Panc1 (cell line): Measurements from ENCODE around the gene TPCN1.

Experiments used
- POLR2AphosphoS5 ChIP-seq: IDR thresholded peaks from 2 replicates; pipeline ENCODE4 v1.6.1; 2012; ENCODE audit warnings: mild to moderate bottlenecking, low read depth, low read length, moderate library complexity
- TF ChIP-seq, protein P1 (sequence below): fragments of 450-650 bp; IDR thresholded peaks from 2 replicates; pipeline ENCODE4 v1.5.1; 2017; ENCODE audit warnings: mild to moderate bottlenecking

GRCh38 chr12:113220593-113221180 is 577 bp upstream of the TPCN1 start:
- TF ChIP-seq, protein P1, sequence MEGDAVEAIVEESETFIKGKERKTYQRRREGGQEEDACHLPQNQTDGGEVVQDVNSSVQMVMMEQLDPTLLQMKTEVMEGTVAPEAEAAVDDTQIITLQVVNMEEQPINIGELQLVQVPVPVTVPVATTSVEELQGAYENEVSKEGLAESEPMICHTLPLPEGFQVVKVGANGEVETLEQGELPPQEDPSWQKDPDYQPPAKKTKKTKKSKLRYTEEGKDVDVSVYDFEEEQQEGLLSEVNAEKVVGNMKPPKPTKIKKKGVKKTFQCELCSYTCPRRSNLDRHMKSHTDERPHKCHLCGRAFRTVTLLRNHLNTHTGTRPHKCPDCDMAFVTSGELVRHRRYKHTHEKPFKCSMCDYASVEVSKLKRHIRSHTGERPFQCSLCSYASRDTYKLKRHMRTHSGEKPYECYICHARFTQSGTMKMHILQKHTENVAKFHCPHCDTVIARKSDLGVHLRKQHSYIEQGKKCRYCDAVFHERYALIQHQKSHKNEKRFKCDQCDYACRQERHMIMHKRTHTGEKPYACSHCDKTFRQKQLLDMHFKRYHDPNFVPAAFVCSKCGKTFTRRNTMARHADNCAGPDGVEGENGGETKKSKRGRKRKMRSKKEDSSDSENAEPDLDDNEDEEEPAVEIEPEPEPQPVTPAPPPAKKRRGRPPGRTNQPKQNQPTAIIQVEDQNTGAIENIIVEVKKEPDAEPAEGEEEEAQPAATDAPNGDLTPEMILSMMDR = no peak
- no peak for TF ChIP-seq POLR2AphosphoS5
